B cell (primary cell): Measurements from ENCODE around the gene P2RY6. TPM values are rescaled to one million over a fixed set of nuclear protein-coding genes. Genes with fewer than 3 reads are reported as not detected.

Experiments used
- ATAC-seq: fragments of 200-7000 bp; cut with Tn5 transposase; one replicate; pipeline ENCODE4 v1.10.0; 2021; ENCODE audit warnings: low read depth, mild to moderate bottlenecking, moderate number of reproducible peaks, moderate library complexity
- CTCF ChIA-PET: fragments of 350-600 bp; sonication (Branson Sonifier 250); formaldehyde crosslinking; loops from one replicate; lab custom pipeline; 2021; ENCODE audit warnings: antibody characterized with exemption, inconsistent platforms; lab: Charles Lee
- POLR2A ChIA-PET: fragments of 350-600 bp; sonication (Branson Sonifier 250); formaldehyde crosslinking; loops from one replicate; lab custom pipeline; 2021; ENCODE audit warnings: antibody characterized with exemption; lab: Charles Lee
- DNase-seq: peaks from one replicate; pipeline ENCODE4 v3.0.0; 2013
- H2AFZ ChIP-seq: 2 replicates; pipeline ENCODE4 v1.6.1; 2012; ENCODE audit warnings: mild to moderate bottlenecking, low read depth, low read length; ENCODE audit not compliant: insufficient read depth, poor library complexity, severe bottlenecking
- H3K27ac ChIP-seq, 2 donors: 1 replicate in 1 of 2; 2 replicates in 1 of 2; pipeline ENCODE4 v1.5.1; 2012 to 2013; ENCODE audit warnings: low read length in 2 of 2, mild to moderate bottlenecking in 2 of 2, moderate library complexity in 1 of 2
- H3K27me3 ChIP-seq, 4 experiments: fragments of 200-600 bp in 1 of 4; sonication (generic) in 1 of 4; replicated peaks in 1 of 4; 1 replicate in 2 of 4; 2 replicates in 2 of 4; pipeline versions ENCODE4 v1.6.1 to v1.7.0; 2013 to 2016; ENCODE audit warnings: low read length in 3 of 4, mild to moderate bottlenecking in 2 of 4, mixed read lengths in 1 of 4, moderate library complexity in 1 of 4; ENCODE audit not compliant: insufficient read depth in 4 of 4, control insufficient read depth in 3 of 4; ENCODE audit errors: control extremely low read depth in 1 of 4
- H3K36me3 ChIP-seq, 2 experiments: replicated peaks in 1 of 2; 1 replicate in 1 of 2; 2 replicates in 1 of 2; pipeline versions ENCODE4 v1.6.1 to v1.7.1; 2013; ENCODE audit warnings: low read length in 1 of 2; ENCODE audit not compliant: insufficient read depth in 2 of 2, control insufficient read depth in 1 of 2; ENCODE audit errors: control extremely low read depth in 1 of 2, extremely low read depth in 1 of 2
- H3K4me1 ChIP-seq, 2 donors: fragments of 200-600 bp in 1 of 2; sonication (generic) in 1 of 2; 1 replicate in 1 of 2; 2 replicates in 1 of 2; pipeline versions ENCODE4 v1.5.1 to v1.6.1; 2013 to 2017; ENCODE audit warnings: low read length in 2 of 2; ENCODE audit not compliant: control insufficient read depth in 2 of 2, insufficient read depth in 2 of 2
- H3K4me2 ChIP-seq: replicated peaks from 2 replicates; pipeline ENCODE3; 2012; ENCODE audit warnings: mild to moderate bottlenecking, low read depth, low read length; ENCODE audit not compliant: poor library complexity, severe bottlenecking
- H3K4me3 ChIP-seq, 5 experiments: fragments of 200-600 bp in 1 of 5; sonication (generic) in 1 of 5; 1 replicate in 3 of 5; 2 replicates in 2 of 5; pipeline versions ENCODE4 v1.5.1 to v1.7.0; 2011 to 2016; ENCODE audit warnings: low read length in 4 of 5, mild to moderate bottlenecking in 4 of 5, low read depth in 2 of 5, control low read depth in 1 of 5, moderate library complexity in 1 of 5; ENCODE audit not compliant: insufficient read depth in 1 of 5; ENCODE audit errors: control extremely low read depth in 1 of 5, extremely low read depth in 1 of 5
- H3K79me2 ChIP-seq: fragments of 200-600 bp; sonication (generic); one replicate; pipeline ENCODE4 v1.6.0; 2016; ENCODE audit warnings: low read length; ENCODE audit not compliant: control insufficient read depth, insufficient read depth
- H3K9ac ChIP-seq: fragments of 200-600 bp; sonication (generic); 2 replicates; pipeline ENCODE4 v1.6.1; 2017; ENCODE audit warnings: mild to moderate bottlenecking, low read length, moderate library complexity
- H3K9me3 ChIP-seq, 3 donors: one replicate each; pipeline versions ENCODE4 v1.6.1 to v1.7.1; 2013; ENCODE audit warnings: low read length in 2 of 3; ENCODE audit not compliant: control insufficient read depth in 2 of 3, insufficient read depth in 1 of 3; ENCODE audit errors: control extremely low read depth in 1 of 3
- H4K20me1 ChIP-seq: 2 replicates; pipeline ENCODE4 v1.6.0; 2012; ENCODE audit warnings: mild to moderate bottlenecking, low read length; ENCODE audit not compliant: insufficient read depth, control insufficient read depth, poor library complexity, severe bottlenecking
- H3K27ac Mint-ChIP-seq: one replicate; pipeline ENCODE4 v1.8.0; 2021; ENCODE audit warnings: mixed read lengths
- H3K27me3 Mint-ChIP-seq: one replicate; pipeline ENCODE4 v1.8.0; 2021; ENCODE audit warnings: mixed read lengths
- H3K4me1 Mint-ChIP-seq: one replicate; pipeline ENCODE4 v1.8.0; 2021; ENCODE audit warnings: mixed read lengths
- H3K4me3 Mint-ChIP-seq: one replicate; pipeline ENCODE4 v1.8.0; 2021; ENCODE audit warnings: mixed read lengths
- H3K9me3 Mint-ChIP-seq: one replicate; pipeline ENCODE4 v1.8.0; 2022; ENCODE audit warnings: mixed read lengths; ENCODE audit not compliant: insufficient read depth
- EZH2 ChIP-seq: IDR thresholded peaks from 2 replicates; pipeline ENCODE4 v1.6.1; 2012; ENCODE audit warnings: borderline replicate concordance, low read depth, mild to moderate bottlenecking, moderate library complexity, low read length; ENCODE audit not compliant: insufficient read depth, poor library complexity, severe bottlenecking
- WGBS: methylation state at CpG from one replicate; pipeline ENCODE4 v1.1.5; 2013; ENCODE audit warnings: missing lambda C conversion rate; ENCODE audit not compliant: insufficient coverage; 5-methylcytosine and 5-hydroxymethylcytosine counted together
- intact Hi-C: fragments of 100-400 bp; cut with micrococcal nuclease; formaldehyde crosslinking; loops from one replicate; pipeline ENCODE4 v1.10.0; 2022
- polyA plus RNA-seq: library from polyadenylated mRNA; depleted of rRNA; stranded (reverse); fragments of >200 nt; gene quantifications from 2 replicates; pipeline ENCODE4 v1.2.3, GENCODE V29; 2012
- total RNA-seq, 2 donors: library from RNA; stranded (reverse); fragments of 120-200 nt in 1 of 2; gene quantifications; 1 replicate in 1 of 2; 2 replicates in 1 of 2; pipeline versions ENCODE4 v1.2.3 to v1.2.4, GENCODE V29; 2013 to 2022
- TF ChIP-seq, protein P1 (sequence below): fragments of 200-600 bp; IDR thresholded peaks from one replicate; pipeline ENCODE4 v1.8.0; 2022; ENCODE audit warnings: antibody characterized with exemption, mild to moderate bottlenecking

The P2RY6 gene
- total and polyA plus RNA-seq, 2 donors (not counting 1 experiment from before 2014, with no cell fraction given), result 0.25 TPM; not detected in 1

DNA sequence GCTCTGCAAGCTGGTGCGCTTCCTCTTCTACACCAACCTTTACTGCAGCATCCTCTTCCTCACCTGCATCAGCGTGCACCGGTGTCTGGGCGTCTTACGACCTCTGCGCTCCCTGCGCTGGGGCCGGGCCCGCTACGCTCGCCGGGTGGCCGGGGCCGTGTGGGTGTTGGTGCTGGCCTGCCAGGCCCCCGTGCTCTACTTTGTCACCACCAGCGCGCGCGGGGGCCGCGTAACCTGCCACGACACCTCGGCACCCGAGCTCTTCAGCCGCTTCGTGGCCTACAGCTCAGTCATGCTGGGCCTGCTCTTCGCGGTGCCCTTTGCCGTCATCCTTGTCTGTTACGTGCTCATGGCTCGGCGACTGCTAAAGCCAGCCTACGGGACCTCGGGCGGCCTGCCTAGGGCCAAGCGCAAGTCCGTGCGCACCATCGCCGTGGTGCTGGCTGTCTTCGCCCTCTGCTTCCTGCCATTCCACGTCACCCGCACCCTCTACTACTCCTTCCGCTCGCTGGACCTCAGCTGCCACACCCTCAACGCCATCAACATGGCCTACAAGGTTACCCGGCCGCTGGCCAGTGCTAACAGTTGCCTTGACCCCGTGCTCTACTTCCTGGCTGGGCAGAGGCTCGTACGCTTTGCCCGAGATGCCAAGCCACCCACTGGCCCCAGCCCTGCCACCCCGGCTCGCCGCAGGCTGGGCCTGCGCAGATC, 37.5 kb upstream of the P2RY6 start:
- Mint-ChIP-seq H3K4me1 (no peaks in the 10 kb centered on the region), H3K9me3 (no peaks in the 10 kb centered on the region), H3K27ac (no peak overlapping the region), H3K4me3 (no peak overlapping the region), H3K27me3 (no peaks in the 10 kb centered on the region)
- H3K9ac ChIP-seq, result no peak overlapping the region
- TF ChIP-seq EZH2, result no peak
- TF ChIP-seq, protein P1, sequence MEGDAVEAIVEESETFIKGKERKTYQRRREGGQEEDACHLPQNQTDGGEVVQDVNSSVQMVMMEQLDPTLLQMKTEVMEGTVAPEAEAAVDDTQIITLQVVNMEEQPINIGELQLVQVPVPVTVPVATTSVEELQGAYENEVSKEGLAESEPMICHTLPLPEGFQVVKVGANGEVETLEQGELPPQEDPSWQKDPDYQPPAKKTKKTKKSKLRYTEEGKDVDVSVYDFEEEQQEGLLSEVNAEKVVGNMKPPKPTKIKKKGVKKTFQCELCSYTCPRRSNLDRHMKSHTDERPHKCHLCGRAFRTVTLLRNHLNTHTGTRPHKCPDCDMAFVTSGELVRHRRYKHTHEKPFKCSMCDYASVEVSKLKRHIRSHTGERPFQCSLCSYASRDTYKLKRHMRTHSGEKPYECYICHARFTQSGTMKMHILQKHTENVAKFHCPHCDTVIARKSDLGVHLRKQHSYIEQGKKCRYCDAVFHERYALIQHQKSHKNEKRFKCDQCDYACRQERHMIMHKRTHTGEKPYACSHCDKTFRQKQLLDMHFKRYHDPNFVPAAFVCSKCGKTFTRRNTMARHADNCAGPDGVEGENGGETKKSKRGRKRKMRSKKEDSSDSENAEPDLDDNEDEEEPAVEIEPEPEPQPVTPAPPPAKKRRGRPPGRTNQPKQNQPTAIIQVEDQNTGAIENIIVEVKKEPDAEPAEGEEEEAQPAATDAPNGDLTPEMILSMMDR, result no peak
- no peaks in the 10 kb centered on the region for H3K27me3 ChIP-seq
- H4K20me1 ChIP-seq, result no peaks in the 10 kb centered on the region
- no peak overlapping the region for H3K4me2 ChIP-seq
- no peak overlapping the region for H3K27ac ChIP-seq
- 95% methylated on average over 56 of the region's 56 CpGs for WGBS
- no peak for ATAC-seq
- DNase-seq, result no peak
- H2AFZ ChIP-seq, result no peak overlapping the region
- H3K4me3 ChIP-seq, result no peak overlapping the region
- POLR2A ChIA-PET, result no interaction called here
- CTCF ChIA-PET, result interaction anchor here (1.0 to 14.1 kb wide), 3 partner anchors 22 to 48 kb away, joined by 3 to 281 read pairs (median 10); no protein-coding TSS in a partner anchor
- intact Hi-C loops, result no loop called here
- no peaks in the 10 kb centered on the region for H3K4me1 ChIP-seq
- H3K36me3 ChIP-seq, result no peaks in the 10 kb centered on the region
- no peaks in the 10 kb centered on the region for H3K79me2 ChIP-seq
- H3K9me3 ChIP-seq, result no peaks in the 10 kb centered on the region

DNA sequence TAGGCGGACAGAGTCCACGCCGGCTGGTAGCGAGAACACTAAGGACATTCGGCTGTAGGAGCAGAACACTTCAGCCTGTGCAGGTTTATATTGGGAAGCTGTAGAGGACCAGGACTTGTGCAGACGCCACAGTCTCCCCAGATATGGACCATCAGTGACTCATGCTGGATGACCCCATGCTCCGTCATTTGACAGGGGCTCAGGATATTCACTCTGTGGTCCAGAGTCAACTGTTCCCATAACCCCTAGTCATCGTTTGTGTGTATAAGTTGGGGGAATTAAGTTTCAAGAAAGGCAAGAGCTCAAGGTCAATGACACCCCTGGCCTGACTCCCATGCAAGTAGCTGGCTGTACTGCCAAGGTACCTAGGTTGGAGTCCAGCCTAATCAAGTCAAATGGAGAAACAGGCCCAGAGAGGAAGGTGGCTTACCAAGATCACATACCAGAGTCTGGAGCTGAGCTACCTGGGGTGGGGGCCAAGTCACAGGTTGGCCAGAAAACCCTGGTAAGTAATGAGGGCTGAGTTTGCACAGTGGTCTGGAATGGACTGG, 36.8 kb upstream of the P2RY6 start:
- WGBS, result 90% methylated on average over 3 of the region's 8 CpGs
- Mint-ChIP-seq H3K27me3 (no peaks in the 10 kb centered on the region), H3K4me1 (no peaks in the 10 kb centered on the region), H3K4me3 (no peak overlapping the region), H3K9me3 (no peaks in the 10 kb centered on the region), H3K27ac (no peak overlapping the region)
- TF ChIP-seq, protein P1, result no peak
- TF ChIP-seq EZH2, result no peak
- H4K20me1 ChIP-seq, result no peaks in the 10 kb centered on the region
- no peak overlapping the region for H3K4me3 ChIP-seq
- intact Hi-C loops, result no loop called here
- no peak overlapping the region for H3K9ac ChIP-seq
- ChIA-PET POLR2A (no interaction called here), CTCF (interaction anchor here (1.2 to 14.1 kb wide), 5 partner anchors 28 to 58 kb away, joined by 3 to 281 read pairs (median 11); no protein-coding TSS in a partner anchor)
- no peak overlapping the region for H3K4me2 ChIP-seq
- DNase-seq, result no peak
- no peak for ATAC-seq
- H3K79me2 ChIP-seq, result no peaks in the 10 kb centered on the region
- no peaks in the 10 kb centered on the region for H3K27me3 ChIP-seq
- H3K36me3 ChIP-seq, result no peaks in the 10 kb centered on the region
- H3K9me3 ChIP-seq, result no peaks in the 10 kb centered on the region
- H3K27ac ChIP-seq, result no peak overlapping the region
- H3K4me1 ChIP-seq, result no peaks in the 10 kb centered on the region
- no peak overlapping the region for H2AFZ ChIP-seq
